ENCODE measurements around the gene SHANK1.

The SHANK1 gene

GRCh38 chr19:50716178-50717025 is 3.2 kb downstream of the SHANK1 start:
- H3K27ac ChIP-seq: no peak overlapping the region

GRCh38 chr19:50713556-50714236 is 5.9 kb downstream of the SHANK1 start:
- no peak for DNase-seq (ENCODE audit: low read depth, low spot score)
- H3K27ac ChIP-seq: no peak overlapping the region

More at GRCh38 chr19:50716178-50717025, 3.2 kb downstream of the SHANK1 start:
- DNase-seq (ENCODE audit: low read depth, low spot score): no peak

GRCh38 chr19:50712833-50713232 is 6.8 kb downstream of the SHANK1 start:
- DNase-seq (ENCODE audit: low read depth, low spot score): no peak
- H3K27ac ChIP-seq: no peak overlapping the region

GRCh38 chr19:50711805-50712204 is 7.8 kb downstream of the SHANK1 start:
- H3K27ac ChIP-seq: no peak overlapping the region
- DNase-seq (ENCODE audit: low read depth, low spot score): no peak

- no peak for DNase-seq (ENCODE audit: low read depth, low spot score)
These were observed 8.4 kb downstream of the SHANK1 start for GRCh38 chr19:50711196-50711595.

GRCh38 chr19:50710612-50711011 is 9.0 kb downstream of the SHANK1 start:
- DNase-seq (ENCODE audit: low read depth, low spot score): no peak
- H3K27ac ChIP-seq: no peak overlapping the region

More at GRCh38 chr19:50711196-50711595, 8.4 kb downstream of the SHANK1 start:
- no peak overlapping the region for H3K27ac ChIP-seq

GRCh38 chr19:50710094-50710493 is 9.5 kb downstream of the SHANK1 start:
- no peak overlapping the region for H3K27ac ChIP-seq
- DNase-seq (ENCODE audit: low read depth, low spot score): no peak

- H3K27ac ChIP-seq: no peak overlapping the region
- no peak for DNase-seq (ENCODE audit: low read depth, low spot score)
These were observed 11.3 kb downstream of the SHANK1 start for GRCh38 chr19:50708179-50708879.

- no peak overlapping the region for H3K27ac ChIP-seq
- DNase-seq (ENCODE audit: low read depth, low spot score): no peak
These were observed 13.2 kb downstream of the SHANK1 start for GRCh38 chr19:50706387-50706786.

- no peak for DNase-seq (ENCODE audit: low read depth, low spot score)
- H3K27ac ChIP-seq: no peak overlapping the region
These were observed 14.1 kb downstream of the SHANK1 start for GRCh38 chr19:50705422-50706019.

- no peak for DNase-seq (ENCODE audit: low read depth, low spot score)
These were observed 15.4 kb downstream of the SHANK1 start for GRCh38 chr19:50703915-50704796.

GRCh38 chr19:50702871-50703829 is 16.5 kb downstream of the SHANK1 start:
- no peak for DNase-seq (ENCODE audit: low read depth, low spot score)
- H3K27ac ChIP-seq: no peak overlapping the region

More at GRCh38 chr19:50703915-50704796, 15.4 kb downstream of the SHANK1 start:
- H3K27ac ChIP-seq: no peak overlapping the region

- no peak overlapping the region for H3K27ac ChIP-seq
- no peak for DNase-seq (ENCODE audit: low read depth, low spot score)
These were observed 17.3 kb downstream of the SHANK1 start for GRCh38 chr19:50702158-50702870.

GRCh38 chr19:50701367-50701985 is 18.1 kb downstream of the SHANK1 start:
- no peak for DNase-seq (ENCODE audit: low read depth, low spot score)
- no peak overlapping the region for H3K27ac ChIP-seq

GRCh38 chr19:50697414-50698124 is 22.0 kb downstream of the SHANK1 start:
- no peak for DNase-seq (ENCODE audit: low read depth, low spot score)

GRCh38 chr19:50696094-50696483 is 23.5 kb downstream of the SHANK1 start:
- H3K27ac ChIP-seq: no peak overlapping the region
- no peak for DNase-seq (ENCODE audit: low read depth, low spot score)

More at GRCh38 chr19:50697414-50698124, 22.0 kb downstream of the SHANK1 start:
- H3K27ac ChIP-seq: no peak overlapping the region
